ENCODE measurements around the gene NEDD4L. TPM values are rescaled to one million over a fixed set of nuclear protein-coding genes. Genes with fewer than 3 reads are reported as not detected.

Gene NEDD4L
- polyA plus RNA-seq, 5 donors, result 62.8 to 107 (median 98.9) TPM

GRCh38 chr18:58116818-58117217 is 72.8 kb downstream of the NEDD4L start:
- DNase-seq, result no peak

GRCh38 chr18:58117786-58118403 is 73.9 kb downstream of the NEDD4L start:
- no peak for DNase-seq

DNA sequence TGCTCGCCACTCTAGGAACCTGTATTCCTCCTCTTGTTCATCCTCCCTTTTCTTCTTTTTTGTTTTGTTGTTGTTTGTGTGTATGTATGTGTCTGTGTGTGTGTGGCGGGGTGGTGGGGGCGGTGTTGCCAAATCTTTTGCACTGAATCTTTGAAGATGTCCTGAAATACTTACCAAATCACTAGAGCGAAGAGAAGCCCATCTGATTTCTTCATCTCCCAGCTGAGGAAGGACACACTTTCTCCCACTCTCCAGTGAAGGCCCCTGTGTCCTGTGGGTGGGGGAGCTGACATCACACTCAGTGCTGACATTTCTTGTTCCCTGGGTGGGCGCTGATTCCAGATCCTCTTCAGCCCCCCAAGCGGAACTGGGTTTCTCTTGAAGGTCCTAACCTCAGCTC is 74.5 kb downstream of the NEDD4L start:
- no peak for DNase-seq

DNA sequence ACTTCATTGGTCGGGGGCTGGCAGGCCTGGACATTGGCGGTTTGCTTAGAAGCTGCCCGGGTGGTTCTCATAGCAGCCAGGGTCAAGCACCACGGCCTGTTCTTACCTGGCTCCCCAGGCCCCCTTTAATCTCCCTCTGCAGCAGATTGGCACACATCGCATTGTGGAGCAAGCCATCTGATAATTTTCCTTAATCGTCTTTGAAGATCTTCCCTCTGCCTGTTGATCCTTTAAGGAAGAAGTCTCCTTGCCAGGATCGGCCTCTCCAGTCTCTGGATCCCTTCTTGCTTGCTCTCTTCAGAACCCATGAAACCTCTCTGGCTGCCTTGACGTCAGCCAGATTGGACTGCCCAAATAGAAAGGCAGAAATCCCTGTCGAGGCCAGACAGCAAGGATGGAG is 75.8 kb downstream of the NEDD4L start:
- no peak for DNase-seq

DNA sequence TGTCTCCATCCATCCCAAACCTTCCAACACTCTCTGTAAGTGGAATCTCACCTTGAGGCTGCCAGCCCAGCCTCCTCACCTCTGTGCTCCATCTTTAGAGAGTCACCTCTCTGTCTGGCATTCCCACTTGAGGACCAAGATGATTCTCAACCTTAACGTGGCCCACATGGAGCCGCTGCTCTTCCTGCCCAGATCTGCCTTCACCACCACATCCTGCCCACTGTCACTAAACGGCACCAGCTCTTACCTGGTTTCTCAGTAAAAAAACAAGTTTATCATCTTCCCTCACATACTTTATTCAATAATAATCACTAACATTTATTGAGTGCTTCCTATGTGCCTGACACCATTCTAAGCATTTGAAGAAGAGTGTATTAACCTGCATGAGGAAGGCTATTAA is 80.4 kb downstream of the NEDD4L start:
- DNase-seq, result no peak

DNA sequence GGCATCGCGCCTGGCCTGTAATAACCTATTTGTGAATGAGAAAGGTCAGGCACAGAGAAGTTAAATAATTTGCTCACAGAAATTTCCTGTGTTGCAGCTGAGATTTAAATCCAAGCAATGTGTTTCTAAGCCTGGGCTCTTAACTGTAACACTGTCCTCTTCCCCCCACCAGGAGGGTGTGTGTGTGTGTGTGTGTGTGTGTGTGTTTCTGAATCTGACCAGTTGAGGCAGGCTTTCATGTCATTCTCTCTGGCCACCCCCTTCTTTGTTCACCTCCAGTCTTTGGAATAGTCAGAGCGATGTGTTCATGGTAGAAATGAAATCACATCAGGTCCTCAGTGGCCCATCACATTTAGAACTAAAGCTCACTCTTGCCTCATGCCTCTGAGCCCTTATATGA is 81.2 kb downstream of the NEDD4L start:
- no peak for DNase-seq

DNA sequence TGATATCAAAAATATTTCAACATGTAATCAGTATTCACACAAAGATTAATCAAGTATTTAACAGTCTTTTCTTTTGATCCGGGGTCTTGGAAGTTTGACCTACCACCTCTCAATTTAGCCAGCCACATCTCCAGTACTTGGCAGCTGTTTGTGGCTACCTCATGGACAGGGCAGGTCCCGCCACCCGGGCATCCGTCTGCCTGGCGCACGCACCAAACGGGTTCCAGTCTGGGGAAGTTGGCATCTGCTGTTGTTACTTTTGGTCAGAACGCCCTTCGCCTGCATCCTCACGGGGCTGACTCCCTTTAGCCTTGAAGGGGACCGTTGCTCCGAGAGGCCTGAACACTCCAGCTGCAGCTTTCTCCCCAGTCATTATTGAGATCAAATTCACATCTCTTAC is 81.7 kb downstream of the NEDD4L start:
- DNase-seq, result no peak

DNA sequence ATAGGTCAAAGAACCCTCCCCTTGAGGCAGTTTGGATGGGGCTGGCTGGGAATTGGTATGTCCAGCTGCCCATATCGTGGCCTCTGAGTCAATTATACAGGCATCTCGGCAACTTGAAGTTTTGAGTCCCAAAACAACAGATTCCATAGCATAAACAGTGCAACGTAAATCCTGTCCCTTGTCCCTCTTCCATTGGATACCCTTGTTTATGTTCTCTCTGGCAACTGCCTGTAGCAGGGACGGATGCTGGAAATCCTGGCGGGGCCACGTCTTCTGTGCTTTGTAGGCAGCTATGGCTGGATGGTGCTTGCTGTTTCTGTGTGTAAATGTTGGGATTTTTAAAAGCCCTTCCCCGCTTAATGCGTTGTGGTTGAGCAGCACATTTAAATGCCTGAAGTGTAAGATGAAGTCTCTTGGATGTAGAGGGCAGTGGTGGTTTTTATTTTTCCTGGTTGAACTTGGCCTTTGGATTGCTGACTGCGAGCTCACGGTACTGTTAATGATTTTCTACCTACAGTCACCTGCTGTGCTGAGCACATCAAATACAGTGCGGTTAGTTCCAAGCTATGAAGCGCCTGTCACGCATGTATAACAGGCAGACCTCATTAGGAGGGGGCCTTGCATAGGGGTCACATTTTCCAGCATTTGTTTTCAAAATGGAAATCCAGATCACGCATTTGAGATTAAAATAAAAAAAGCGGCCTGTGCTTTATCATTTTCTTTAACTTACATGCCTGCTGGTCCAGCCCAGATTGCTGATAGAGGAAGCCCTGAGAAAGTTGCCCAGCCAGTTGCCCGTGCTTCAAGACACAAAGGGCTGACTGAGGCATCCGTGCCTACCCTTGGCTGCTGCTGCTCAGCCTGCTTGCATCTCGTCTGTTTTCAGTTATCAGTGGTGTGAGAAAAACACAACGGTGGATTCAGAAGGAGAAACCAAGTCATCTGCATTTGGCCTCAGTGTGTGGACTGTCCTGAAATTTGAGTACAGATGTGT is 84.7 kb downstream of the NEDD4L start:
- DNase-seq, result no peak

DNA sequence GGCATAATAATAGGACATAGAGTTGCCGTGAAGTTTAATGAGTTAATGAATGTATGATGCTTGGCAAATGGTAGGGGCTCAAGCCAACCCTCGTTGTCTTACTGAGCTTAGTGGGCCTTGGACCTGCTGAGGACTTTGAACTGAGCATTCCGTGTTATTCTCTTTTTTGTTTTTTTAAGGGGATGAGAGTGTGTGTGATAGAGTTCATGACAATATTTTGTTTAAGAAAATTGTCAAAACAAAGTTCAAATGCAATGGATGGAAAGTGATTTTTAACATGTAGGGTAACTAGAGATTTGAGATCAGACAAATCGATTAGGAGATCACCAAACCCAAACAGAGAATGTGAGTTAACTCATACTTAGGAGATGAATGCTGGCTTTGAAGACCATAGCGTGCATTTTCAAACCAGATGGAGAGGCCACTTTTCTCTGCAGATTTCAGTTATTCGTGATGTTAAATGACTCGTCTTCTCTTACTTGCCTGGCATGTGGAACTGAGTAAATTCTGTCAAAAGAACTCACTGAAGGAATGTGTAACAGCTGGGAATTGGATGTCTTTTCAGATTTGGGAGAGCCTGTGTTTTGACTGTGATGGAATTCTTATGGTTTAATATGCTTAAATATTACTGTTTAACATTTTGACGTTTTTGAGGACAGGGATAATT is 88.7 kb downstream of the NEDD4L start:
- peak in 1 of 2 donors; percentile 38 for DNase-seq

GRCh38 chr18:58135183-58135641 is 91.2 kb downstream of the NEDD4L start:
- peak in 1 of 2 donors; percentile 36 for DNase-seq

DNA sequence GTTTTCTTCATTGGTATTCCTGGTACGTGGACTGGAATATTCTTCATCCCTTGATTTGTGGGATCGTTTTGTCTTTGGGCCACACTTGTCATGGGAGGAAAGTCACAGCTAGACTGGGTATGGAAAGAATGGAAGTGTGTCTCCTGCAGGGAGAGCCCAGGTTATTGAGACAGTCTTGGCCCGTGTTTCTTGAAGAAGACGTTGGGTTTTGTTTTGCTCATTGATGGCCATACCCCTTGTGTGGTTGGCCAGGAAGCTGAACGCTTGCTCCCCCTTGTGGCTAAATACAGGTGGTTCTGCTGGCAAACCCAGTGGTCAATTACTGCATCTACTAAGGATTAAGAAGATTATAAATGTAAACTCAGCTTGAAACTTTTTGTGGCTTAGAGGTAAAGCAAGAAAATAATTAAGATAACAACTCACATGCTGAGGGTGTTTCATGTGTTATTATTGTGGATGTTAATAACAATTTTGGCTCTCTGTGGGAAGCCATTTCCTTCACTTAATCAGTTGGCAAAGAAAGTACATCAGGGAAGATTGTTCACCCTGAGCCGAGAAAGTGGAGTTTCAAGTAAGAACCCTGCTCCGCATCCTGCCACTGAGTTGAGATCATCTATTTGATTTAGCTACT is 91.8 kb downstream of the NEDD4L start:
- DNase-seq, result peak in 1 of 2 donors; percentile 56

GRCh38 chr18:58136879-58137278 is 92.9 kb downstream of the NEDD4L start:
- no peak for DNase-seq

DNA sequence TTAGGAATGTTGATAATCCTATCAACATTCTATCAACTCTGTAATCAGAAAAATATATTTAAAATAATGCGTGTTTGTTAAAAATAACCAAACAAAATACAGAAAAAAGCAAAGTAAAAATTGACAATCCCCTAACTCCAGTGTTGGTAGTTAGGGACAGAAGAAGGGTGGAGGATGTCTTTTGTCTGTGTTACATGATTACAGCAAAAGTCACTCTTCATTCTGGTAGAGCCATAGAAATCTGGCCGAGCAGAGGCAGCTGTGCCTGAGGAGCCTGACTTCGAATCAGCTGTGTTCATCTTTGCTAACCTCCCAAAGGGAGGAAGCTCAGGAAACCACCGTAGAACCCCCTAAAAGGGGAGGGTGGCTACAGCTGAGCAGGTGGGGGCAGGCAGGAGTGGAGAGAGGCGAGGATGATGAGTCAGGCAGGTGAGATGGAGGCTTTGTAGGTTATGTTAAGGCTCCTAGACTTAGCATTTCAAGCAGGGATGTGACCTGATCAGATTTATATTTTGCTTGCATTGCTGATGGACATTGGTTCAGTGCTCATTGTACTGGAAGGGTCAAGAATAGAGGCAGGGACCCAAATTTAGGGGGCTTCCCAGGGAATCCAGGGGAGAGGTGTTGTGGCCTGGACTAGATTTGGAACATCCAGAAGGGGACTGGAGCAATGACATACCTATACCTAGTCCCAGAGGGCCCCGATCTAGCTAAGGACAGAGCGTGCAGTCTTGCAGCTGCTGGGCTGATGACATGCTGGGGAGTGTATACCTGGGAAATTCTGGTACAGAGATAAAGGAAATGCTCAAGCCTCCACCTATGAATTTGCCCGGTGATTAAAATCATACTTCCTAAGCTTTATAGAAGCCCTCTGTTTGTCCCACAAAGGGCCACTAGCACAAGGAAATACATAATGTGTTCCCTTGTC is 95.7 kb downstream of the NEDD4L start:
- DNase-seq, result no peak

- no peak for DNase-seq
These were observed 96.6 kb downstream of the NEDD4L start for GRCh38 chr18:58140387-58141325.

DNA sequence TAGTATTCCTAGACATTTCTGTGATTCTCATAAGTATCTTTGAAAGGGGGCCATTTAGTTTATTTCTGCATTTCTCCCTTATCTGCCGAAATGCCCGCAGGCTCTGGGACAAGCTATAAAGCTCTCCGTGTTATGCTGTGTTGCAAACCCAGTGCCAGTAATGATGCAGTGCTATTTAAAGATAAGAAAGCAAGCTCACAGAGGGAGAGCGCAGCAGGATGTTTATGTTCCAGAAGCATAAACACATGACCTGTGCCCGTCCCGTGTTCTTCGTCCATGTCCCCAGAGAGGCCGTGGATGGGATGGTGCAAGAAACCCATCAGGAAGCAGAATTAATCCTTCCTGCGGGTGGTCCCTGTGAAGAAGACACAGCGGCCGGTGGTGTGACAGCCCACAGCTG is 99.4 kb downstream of the NEDD4L start:
- peak; percentile 74 to 83 for DNase-seq

DNA sequence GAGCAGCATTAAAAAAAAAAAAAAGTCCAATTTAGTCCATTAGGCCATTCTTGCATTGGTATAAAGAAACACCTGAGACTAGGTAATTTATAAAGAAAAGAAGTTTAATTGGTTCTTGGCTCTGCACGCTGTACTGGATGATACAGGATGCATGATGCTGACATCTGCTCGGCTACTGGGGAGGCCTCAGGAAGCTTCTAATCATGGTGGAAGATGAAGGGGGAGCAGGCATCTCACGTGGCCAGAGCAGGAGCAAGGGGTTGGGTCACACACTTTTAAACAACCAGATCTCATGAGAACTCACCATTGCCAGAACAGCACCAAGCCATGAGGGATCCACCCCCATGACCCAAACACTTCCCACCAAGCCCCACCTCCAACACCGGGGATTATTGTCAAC is 100.1 kb downstream of the NEDD4L start:
- no peak for DNase-seq

DNA sequence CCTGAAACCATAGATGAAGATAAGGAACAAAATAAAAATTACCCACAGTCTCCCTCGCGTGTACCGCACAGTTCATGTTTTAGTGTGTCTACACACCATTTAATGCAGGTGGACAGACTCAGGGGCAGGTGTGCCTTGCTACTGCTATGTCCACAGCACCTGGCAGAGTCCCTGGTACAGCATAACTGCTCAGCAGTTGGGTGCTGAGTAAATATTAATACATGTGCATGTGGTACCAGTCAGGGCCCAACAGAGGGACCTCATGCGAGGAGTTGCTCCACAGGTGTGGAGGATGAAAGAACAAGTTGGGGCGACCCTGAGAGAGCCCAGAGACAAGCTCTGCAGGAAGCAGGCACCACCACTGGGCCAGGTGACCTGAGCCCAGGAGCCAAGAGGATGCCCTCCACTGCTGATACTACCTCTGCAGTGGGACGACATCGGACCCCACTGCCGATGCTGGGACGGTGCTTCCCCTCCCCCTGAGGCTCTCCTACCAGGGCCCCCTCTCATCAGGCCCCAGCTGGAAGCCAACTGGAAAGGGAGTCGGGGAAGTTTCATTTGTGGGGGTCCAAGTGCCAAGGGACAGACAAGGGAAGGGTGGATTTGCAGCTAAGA is 100.8 kb downstream of the NEDD4L start:
- no peak for DNase-seq

DNA sequence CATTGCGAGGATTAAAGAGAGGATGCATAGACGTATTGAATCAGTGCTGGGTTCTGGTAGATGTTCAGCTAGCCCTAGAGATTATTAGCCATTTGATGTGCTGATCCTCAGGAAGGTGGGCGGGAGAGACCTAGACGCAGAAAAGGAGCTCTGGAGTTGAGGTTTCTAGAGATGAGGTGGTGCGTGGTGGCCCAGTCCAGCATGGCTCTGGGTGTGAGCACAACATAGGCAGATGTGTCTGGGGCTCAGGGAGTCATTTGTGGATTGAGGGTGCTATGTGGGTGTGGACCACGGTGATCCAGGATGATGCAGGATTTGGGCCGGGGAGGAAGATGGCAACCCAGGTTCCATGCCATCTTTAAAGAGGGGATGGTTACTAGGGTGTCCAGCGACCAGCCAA is 102.1 kb downstream of the NEDD4L start:
- no peak for DNase-seq

DNA sequence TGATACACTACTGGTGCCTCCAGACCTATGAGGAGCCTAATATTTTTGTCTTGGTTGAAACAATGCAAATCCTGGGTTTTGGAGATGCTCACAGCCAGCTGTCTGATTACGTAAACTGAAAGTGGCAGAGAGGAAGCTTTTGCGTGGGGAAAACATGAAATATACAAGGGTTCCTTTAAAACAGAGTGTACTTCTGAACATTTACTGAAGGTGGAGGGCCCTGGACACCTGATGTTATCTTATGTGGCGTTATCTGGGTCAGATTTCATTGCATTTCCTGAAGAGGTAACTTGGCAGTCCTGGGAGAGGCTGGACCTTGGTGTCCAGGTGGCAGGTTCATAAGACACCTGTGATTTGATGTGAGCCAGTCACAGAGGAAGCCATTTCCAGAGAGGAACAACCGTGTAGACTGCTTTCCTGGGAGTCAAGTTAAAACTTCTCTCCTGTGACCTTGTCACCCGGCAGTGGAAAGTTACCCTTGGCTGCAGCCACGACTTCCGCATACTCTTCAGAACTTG is 105.0 kb downstream of the NEDD4L start:
- no peak for DNase-seq

All from right lung (tissue), 5 donors.